BJ (cell line): ENCODE results near the gene TMEM238. TPM values are rescaled to one million over a fixed set of nuclear protein-coding genes. Genes with fewer than 3 reads are reported as not detected.

Source experiments
- CTCF ChIA-PET: fragments of 350-600 bp; formaldehyde crosslinking; extraction: SDS; loops from one replicate; lab custom pipeline; 2021; ENCODE audit warnings: antibody characterized with exemption, inconsistent platforms; lab: Yijun Ruan, JAX
- POLR2A ChIA-PET: fragments of 300-600 bp; sonication (Branson Sonifier 250); formaldehyde crosslinking; extraction: SDS; loops from one replicate; lab custom pipeline; 2021; ENCODE audit warnings: antibody characterized with exemption; lab: Charles Lee
- DNase-seq: peaks from one replicate; pipeline ENCODE4 v3.0.0-alpha.2; 2011; ENCODE audit warnings: low read depth
- H3K27me3 ChIP-seq: 2 replicates; pipeline ENCODE4 v1.6.0; 2011; ENCODE audit warnings: low read length; ENCODE audit not compliant: control insufficient read depth, insufficient read depth
- H3K36me3 ChIP-seq: 2 replicates; pipeline ENCODE4 v1.5.1; 2011; ENCODE audit warnings: low read length; ENCODE audit not compliant: control insufficient read depth, insufficient read depth
- H3K4me3 ChIP-seq: 2 replicates; pipeline ENCODE4 v1.5.1; 2011; ENCODE audit warnings: low read depth, mild to moderate bottlenecking, control low read depth, low read length
- polyA plus RNA-seq: library from polyadenylated mRNA; depleted of rRNA; stranded (reverse); fragments of >200 nt; gene quantifications from 2 replicates; pipeline ENCODE4 v1.2.3, GENCODE V29; 2011
- TF ChIP-seq, protein P1 (sequence below): IDR thresholded peaks from 2 replicates; pipeline ENCODE4 v1.5.1; 2011; ENCODE audit warnings: low read depth, mild to moderate bottlenecking, control low read depth, inconsistent platforms, low read length, moderate library complexity; ENCODE audit not compliant: insufficient read depth

TMEM238 gene
- polyA plus RNA-seq, 1 experiment = 0.10 TPM

DNA sequence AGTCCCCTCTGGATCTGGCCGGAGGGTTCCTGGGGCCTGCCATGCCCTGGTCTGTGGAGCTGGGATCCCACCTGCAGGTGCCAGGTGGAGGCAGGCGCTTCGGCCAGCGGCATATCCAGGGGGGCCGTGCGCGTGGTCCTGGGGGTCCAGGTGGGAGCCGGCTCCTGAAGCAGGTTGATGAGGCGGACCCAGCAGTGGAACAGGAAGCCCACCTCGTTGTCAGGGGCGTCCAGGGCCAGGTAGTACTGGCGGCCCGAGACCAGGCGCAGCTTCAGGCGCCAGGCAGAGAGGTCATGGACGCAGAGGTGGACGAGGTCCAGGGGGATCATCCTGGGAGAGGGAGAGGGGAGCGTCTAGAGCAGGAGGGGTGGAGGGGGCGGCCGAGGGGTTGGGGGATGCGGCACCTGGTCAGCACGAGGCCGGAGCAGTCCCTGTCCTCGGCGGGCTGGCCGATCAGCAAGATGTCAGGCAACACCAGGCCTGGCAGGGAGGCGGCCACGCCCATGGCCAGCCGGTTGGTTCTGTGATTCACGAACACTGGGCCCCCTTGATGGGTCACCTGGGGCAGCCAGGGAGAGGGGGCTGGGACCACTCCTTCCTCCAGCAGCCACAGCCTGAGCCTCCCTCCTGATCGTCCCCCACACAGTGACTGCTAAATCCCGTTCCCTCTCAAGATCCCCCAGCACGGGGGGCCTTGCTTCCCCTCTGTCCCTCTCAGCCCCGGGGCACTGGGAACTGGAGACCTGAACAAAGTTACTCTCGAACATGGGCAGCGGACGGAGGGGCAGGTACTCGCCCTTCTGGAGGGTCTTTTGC is 21.7 kb downstream of the TMEM238 start:
- Histone ChIP-seq H3K27me3 (no peaks in the 10 kb centered on the region), H3K36me3 (no peaks in the 10 kb centered on the region; the same call in 1 of the 2 replicates), H3K4me3 (no peak overlapping the region)
- POLR2A ChIA-PET = interaction anchor here (0.6 kb wide), 1 partner anchor 43 kb away, joined by 6 read pairs; no protein-coding TSS in a partner anchor
- CTCF ChIA-PET = no interaction called here
- TF ChIP-seq, protein P1, sequence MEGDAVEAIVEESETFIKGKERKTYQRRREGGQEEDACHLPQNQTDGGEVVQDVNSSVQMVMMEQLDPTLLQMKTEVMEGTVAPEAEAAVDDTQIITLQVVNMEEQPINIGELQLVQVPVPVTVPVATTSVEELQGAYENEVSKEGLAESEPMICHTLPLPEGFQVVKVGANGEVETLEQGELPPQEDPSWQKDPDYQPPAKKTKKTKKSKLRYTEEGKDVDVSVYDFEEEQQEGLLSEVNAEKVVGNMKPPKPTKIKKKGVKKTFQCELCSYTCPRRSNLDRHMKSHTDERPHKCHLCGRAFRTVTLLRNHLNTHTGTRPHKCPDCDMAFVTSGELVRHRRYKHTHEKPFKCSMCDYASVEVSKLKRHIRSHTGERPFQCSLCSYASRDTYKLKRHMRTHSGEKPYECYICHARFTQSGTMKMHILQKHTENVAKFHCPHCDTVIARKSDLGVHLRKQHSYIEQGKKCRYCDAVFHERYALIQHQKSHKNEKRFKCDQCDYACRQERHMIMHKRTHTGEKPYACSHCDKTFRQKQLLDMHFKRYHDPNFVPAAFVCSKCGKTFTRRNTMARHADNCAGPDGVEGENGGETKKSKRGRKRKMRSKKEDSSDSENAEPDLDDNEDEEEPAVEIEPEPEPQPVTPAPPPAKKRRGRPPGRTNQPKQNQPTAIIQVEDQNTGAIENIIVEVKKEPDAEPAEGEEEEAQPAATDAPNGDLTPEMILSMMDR = no peak
- DNase-seq = no peak

DNA sequence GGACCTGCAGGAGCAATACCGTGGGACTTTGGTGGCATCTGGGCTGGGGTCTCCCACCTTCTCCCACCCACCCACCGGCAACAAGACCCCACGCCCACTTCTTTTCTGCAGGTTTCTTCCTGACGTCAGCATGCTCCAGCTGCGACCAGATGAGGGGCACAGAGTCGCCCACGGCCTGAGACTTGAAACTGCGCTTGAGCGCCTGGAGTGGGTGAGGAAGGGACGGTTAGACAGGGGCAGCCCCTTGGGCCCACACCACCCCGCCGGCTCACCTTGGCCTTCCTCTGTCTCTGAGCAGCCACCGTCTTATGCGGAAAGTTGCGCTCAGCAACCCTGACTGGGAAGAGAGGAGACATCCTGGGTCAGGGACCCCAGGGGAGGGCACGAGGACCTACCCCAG is 23.2 kb downstream of the TMEM238 start:
- H3K4me3 ChIP-seq = no peak overlapping the region
- H3K27me3 ChIP-seq = peaks cover 5% of the 10 kb centered on the region
- TF ChIP-seq, protein P1 = no peak
- ChIA-PET CTCF (interaction anchor here (1.7 kb wide), 1 partner anchor 11 kb away, joined by 3 read pairs; no protein-coding TSS in a partner anchor), POLR2A (no interaction called here)
- DNase-seq = no peak
- H3K36me3 ChIP-seq = no peaks in the 10 kb centered on the region; the same call in 1 of the 2 replicates

DNA sequence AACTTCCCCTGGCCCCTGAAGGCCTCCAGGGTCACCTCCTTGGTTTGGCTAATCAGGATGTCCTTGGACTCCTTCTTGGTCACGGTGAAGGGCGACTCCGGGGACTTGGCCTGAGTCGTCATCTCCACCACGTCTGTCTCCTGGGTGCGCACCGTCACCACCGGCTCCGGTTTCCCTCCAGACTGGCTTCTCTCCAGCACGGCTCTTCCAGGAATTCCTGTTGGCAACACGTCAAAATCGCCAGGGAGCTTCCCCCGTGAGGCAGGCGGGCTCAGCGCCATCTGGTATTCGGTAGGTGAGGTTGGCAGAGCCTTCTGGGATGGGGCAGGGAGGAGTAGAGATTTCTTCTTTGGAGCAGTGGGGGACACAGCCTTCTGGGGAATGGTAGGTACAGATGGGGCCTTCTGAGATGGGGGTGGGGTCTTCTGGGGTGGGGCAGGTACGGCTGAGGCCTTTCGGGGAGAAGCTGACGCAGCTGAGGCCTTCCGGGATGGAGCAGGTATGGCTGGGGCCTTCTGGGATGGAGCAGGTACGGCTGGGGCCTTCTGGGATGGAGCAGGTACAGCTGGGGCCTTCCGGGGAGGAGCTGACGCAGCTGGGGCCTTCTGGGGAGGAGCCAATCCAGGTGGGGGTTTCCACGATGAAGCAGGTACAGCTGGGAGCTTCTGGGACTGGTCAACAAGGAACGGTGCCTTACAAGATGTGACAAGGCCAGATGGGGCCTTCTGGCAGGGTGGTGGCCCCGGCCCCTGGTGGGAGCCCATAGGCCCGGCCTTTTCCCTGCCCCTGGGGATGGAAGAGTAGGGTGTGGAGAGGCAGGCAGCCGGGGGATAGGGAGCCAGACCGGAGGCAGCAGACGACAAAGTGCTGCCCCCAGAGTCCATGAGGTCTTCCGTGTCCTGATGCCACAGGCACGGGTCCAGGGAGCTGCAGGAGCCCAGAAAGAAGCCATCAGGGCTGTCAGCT is 24.9 kb downstream of the TMEM238 start:
- ChIA-PET POLR2A (no interaction called here), CTCF (interaction anchor here (1.7 kb wide), 1 partner anchor 9 kb away, joined by 3 read pairs; no protein-coding TSS in a partner anchor)
- Histone ChIP-seq H3K4me3 (no peak overlapping the region), H3K36me3 (no peaks in the 10 kb centered on the region), H3K27me3 (peaks cover 14% of the 10 kb centered on the region)
- no peak for DNase-seq
- TF ChIP-seq, protein P1 = no peak

DNA sequence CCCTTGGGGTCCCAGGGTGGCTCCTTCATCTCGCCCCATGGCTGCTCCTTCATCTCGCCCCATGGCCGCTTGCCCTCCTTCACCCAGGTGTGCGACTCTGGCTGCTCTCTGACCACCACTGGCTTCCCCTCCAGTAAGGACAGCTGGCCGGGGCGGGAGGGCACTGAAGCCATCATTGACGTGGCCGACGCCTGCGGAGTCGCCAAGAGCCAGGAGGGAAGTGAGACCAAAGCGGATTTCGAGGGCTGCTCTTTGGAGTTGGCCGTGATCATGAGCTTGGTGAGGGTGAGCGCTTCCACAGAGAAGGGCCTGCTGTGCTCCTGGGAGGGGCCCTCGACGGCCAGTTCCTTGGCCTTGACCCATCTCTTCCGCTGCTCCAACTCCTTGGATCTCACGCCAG is 25.6 kb downstream of the TMEM238 start:
- ChIA-PET CTCF (no interaction called here), POLR2A (no interaction called here)
- Histone ChIP-seq H3K4me3 (no peak overlapping the region), H3K36me3 (no peaks in the 10 kb centered on the region), H3K27me3 (peaks cover 16% of the 10 kb centered on the region)
- TF ChIP-seq, protein P1 = no peak
- DNase-seq = no peak
